ENCODE measurements around the gene CHL1. TPM values are rescaled to one million over a fixed set of nuclear protein-coding genes. Genes with fewer than 3 reads are reported as not detected.
A peak's percentile ranks its signal among the peaks of the same experiment; 100 is the strongest.

The CHL1 gene
- total RNA-seq, 4 donors from 2014 or later, result 1.6 to 61.1 (median 5.3) TPM

- no peak overlapping the region for H3K27ac ChIP-seq
- no peaks in the 10 kb centered on the region for H3K9me3 ChIP-seq
- DNase-seq, result no peak
- TF ChIP-seq POLR2A (IDR thresholded peaks at IDR 0.05) (no peak), CTCF (IDR thresholded peaks at IDR 0.05) (no peak)
- no peaks in the 10 kb centered on the region for H3K36me3 ChIP-seq
- no peak overlapping the region for H3K4me3 ChIP-seq
- no peaks in the 10 kb centered on the region for H3K27me3 ChIP-seq
- no peaks in the 10 kb centered on the region for H3K4me1 ChIP-seq
Measured at GRCh38 chr3:294581-294980, 98.0 kb downstream of the CHL1 start.

GRCh38 chr3:295166-295565 is 98.6 kb downstream of the CHL1 start:
- TF ChIP-seq POLR2A (IDR thresholded peaks at IDR 0.05) (no peak), CTCF (IDR thresholded peaks at IDR 0.05) (no peak)
- no peaks in the 10 kb centered on the region for H3K36me3 ChIP-seq
- H3K4me1 ChIP-seq, result no peaks in the 10 kb centered on the region
- H3K9me3 ChIP-seq, result no peaks in the 10 kb centered on the region
- no peak overlapping the region for H3K27ac ChIP-seq
- DNase-seq, result no peak
- H3K27me3 ChIP-seq, result no peaks in the 10 kb centered on the region
- no peak overlapping the region for H3K4me3 ChIP-seq

- peak overlapping the region in 1 of 4 donors; percentile 27 for H3K27ac ChIP-seq
- DNase-seq, result no peak
- H3K27me3 ChIP-seq, result no peaks in the 10 kb centered on the region
- H3K36me3 ChIP-seq, result no peaks in the 10 kb centered on the region
- no peak for TF ChIP-seq POLR2A (IDR thresholded peaks at IDR 0.05)
- TF ChIP-seq CTCF (IDR thresholded peaks at IDR 0.05), result no peak
- H3K4me1 ChIP-seq, result no peaks in the 10 kb centered on the region
- H3K4me3 ChIP-seq, result no peak overlapping the region
- H3K9me3 ChIP-seq, result no peaks in the 10 kb centered on the region
Measured at GRCh38 chr3:297585-297984, 101.0 kb downstream of the CHL1 start.

- no peaks in the 10 kb centered on the region for H3K4me1 ChIP-seq
- TF ChIP-seq CTCF (IDR thresholded peaks at IDR 0.05), result no peak
- TF ChIP-seq POLR2A (IDR thresholded peaks at IDR 0.05), result no peak
- no peak for DNase-seq
- no peaks in the 10 kb centered on the region for H3K36me3 ChIP-seq
- no peak overlapping the region for H3K4me3 ChIP-seq
- H3K27ac ChIP-seq, result no peak overlapping the region
- no peaks in the 10 kb centered on the region for H3K27me3 ChIP-seq
- H3K9me3 ChIP-seq, result no peaks in the 10 kb centered on the region
Measured at GRCh38 chr3:299590-300301, 103.2 kb downstream of the CHL1 start.

GRCh38 chr3:307182-307581 is 110.6 kb downstream of the CHL1 start:
- Histone ChIP-seq H3K4me1 (no peaks in the 10 kb centered on the region), H3K27ac (no peak overlapping the region)

More at GRCh38 chr3:307182-307581, 110.6 kb downstream of the CHL1 start:
- no peaks in the 10 kb centered on the region for H3K9me3 ChIP-seq
- DNase-seq, result no peak
- no peaks in the 10 kb centered on the region for H3K36me3 ChIP-seq
- no peak overlapping the region for H3K4me3 ChIP-seq
- TF ChIP-seq POLR2A (IDR thresholded peaks at IDR 0.05) (no peak), CTCF (IDR thresholded peaks at IDR 0.05) (no peak)
- H3K27me3 ChIP-seq, result no peaks in the 10 kb centered on the region

Data from Peyer's patch (tissue), 4 donors.